HG02840 (cell line): ENCODE data around the gene HNRNPC.
"Not testable (repeated sequence)": the region's sequence is repeated elsewhere in the genome, so short reads cannot be mapped to it uniquely, and the experiment has no call there.

ENCODE experiments used
- ATAC-seq: cut with Tn5 transposase; IDR thresholded peaks from one replicate; pipeline ENCODE4 v1.9.1; 2021; ENCODE audit warnings: mild to moderate bottlenecking, moderate library complexity, moderate number of reproducible peaks; ENCODE audit not compliant: unreplicated experiment, low FRiP score

Gene HNRNPC

GRCh38 chr14:21275261-21275858 is 6.1 kb upstream of the HNRNPC start:
- no peak for ATAC-seq

- not testable (repeated sequence) for ATAC-seq
Observed at GRCh38 chr14:21272661-21273060, 3.4 kb upstream of the HNRNPC start.

- ATAC-seq: no peak
Observed at GRCh38 chr14:21268617-21269251, 508 bp downstream of the HNRNPC start.

- no peak for ATAC-seq
Observed at GRCh38 chr14:21267886-21268616, 1.2 kb downstream of the HNRNPC start.

GRCh38 chr14:21267431-21267845 is 1.8 kb downstream of the HNRNPC start:
- ATAC-seq: no peak

- ATAC-seq: peak; percentile 56
Observed at GRCh38 chr14:21264025-21264801, 5.0 kb downstream of the HNRNPC start.

- no peak for ATAC-seq
Observed at GRCh38 chr14:21263284-21264024, 5.8 kb downstream of the HNRNPC start.

- no peak for ATAC-seq
Observed at GRCh38 chr14:21262410-21262809, 6.8 kb downstream of the HNRNPC start.

GRCh38 chr14:21261824-21262223 is 7.4 kb downstream of the HNRNPC start:
- no peak for ATAC-seq

GRCh38 chr14:21258889-21259787 is 10.1 kb downstream of the HNRNPC start:
- no peak for ATAC-seq

GRCh38 chr14:21258005-21258888 is 11.0 kb downstream of the HNRNPC start:
- ATAC-seq: no peak

GRCh38 chr14:21257394-21257909 is 11.8 kb downstream of the HNRNPC start:
- no peak for ATAC-seq

- no peak for ATAC-seq
Observed at GRCh38 chr14:21256539-21257393, 12.5 kb downstream of the HNRNPC start.

GRCh38 chr14:21256102-21256447 is 13.2 kb downstream of the HNRNPC start:
- ATAC-seq: not testable (repeated sequence)

GRCh38 chr14:21255385-21256101 is 13.7 kb downstream of the HNRNPC start:
- no peak for ATAC-seq

GRCh38 chr14:21252149-21252548 is 17.1 kb downstream of the HNRNPC start:
- ATAC-seq: no peak

GRCh38 chr14:21251215-21251614 is 18.0 kb downstream of the HNRNPC start:
- no peak for ATAC-seq
